ENCODE measurements around the gene MRPL44. TPM values are rescaled to one million over a fixed set of nuclear protein-coding genes. Genes with fewer than 3 reads are reported as not detected.

Gene MRPL44
- total RNA-seq, 2 donors from 2014 or later = 11.5 to 21.0 TPM

DNA sequence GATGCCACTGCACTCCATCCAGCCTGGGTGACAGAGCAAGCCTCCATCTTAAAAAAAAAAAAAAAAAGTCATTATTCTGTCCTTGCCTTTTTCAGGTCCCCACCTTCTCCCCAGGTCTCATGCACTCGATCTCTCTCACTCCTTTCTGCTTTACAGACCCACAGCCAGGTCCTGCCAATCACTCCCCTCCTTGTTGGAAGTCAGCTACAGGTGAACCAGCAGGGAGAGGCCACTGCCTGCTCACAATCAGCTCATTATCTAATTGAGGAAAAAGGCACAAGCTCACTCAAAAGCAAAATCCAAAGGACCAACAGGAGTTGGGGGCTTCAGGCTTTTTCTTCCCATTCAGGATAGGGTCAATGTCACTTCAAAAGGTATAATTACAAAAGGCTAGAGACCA lies 14.1 kb upstream of the MRPL44 start:
- TF ChIP-seq, protein P1, sequence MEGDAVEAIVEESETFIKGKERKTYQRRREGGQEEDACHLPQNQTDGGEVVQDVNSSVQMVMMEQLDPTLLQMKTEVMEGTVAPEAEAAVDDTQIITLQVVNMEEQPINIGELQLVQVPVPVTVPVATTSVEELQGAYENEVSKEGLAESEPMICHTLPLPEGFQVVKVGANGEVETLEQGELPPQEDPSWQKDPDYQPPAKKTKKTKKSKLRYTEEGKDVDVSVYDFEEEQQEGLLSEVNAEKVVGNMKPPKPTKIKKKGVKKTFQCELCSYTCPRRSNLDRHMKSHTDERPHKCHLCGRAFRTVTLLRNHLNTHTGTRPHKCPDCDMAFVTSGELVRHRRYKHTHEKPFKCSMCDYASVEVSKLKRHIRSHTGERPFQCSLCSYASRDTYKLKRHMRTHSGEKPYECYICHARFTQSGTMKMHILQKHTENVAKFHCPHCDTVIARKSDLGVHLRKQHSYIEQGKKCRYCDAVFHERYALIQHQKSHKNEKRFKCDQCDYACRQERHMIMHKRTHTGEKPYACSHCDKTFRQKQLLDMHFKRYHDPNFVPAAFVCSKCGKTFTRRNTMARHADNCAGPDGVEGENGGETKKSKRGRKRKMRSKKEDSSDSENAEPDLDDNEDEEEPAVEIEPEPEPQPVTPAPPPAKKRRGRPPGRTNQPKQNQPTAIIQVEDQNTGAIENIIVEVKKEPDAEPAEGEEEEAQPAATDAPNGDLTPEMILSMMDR (IDR thresholded peaks at IDR 0.05) = no peak
- TF ChIP-seq POLR2A (IDR thresholded peaks at IDR 0.05) = no peak
- H3K36me3 ChIP-seq (replicated peaks in 1 of 2; ENCODE audit: insufficient read depth in 1 of 2, low read depth in 2 of 2) = no peaks in the 10 kb centered on the region
- peak overlapping the region in 3 of 4 donors; percentile 73 to 88 (median 87) for H3K27ac ChIP-seq
- no peaks in the 10 kb centered on the region for H3K9me3 ChIP-seq
- DNase-seq = no peak
- no peaks in the 10 kb centered on the region for H3K27me3 ChIP-seq
- peaks cover 44% of the 10 kb centered on the region for H3K4me1 ChIP-seq
- intact Hi-C loops (cut with DNase I) = no loop called here
- no peak for ATAC-seq
- H3K4me3 ChIP-seq = no peak overlapping the region
- WGBS, 2 donors = 40 to 44% methylated on average over 1 of the region's 1 CpG

DNA sequence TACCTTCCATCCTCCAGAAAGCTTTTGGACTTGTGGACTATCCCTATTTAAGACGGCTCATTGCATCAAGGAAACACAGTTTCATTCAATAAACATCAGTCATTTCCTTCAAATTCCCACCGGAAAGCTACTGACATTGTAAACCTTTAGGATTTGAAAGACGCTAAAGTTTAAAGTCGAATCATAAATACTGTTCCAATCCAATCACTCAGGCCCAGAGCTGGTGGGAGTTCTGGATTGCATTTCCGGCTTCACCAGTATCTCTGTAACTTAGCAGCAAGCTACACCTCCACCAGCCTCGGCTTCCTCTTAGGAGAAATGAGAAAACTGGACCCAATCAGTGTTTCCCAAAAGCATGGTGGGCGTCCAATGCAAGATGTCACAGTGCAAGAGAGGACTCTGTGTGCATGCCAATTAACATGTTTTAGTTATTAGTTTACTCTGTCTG lies 13.7 kb upstream of the MRPL44 start:
- intact Hi-C loops (cut with DNase I) = no loop called here
- no peaks in the 10 kb centered on the region for H3K36me3 ChIP-seq (replicated peaks in 1 of 2; ENCODE audit: insufficient read depth in 1 of 2, low read depth in 2 of 2)
- WGBS, 2 donors = 7 to 14% methylated on average over 7 of the region's 7 CpGs
- peaks cover 40% of the 10 kb centered on the region for H3K4me1 ChIP-seq
- peak overlapping the region in 1 of 2 donors; percentile 92 for H3K4me3 ChIP-seq
- H3K27me3 ChIP-seq = no peaks in the 10 kb centered on the region
- no peak for TF ChIP-seq POLR2A (IDR thresholded peaks at IDR 0.05)
- TF ChIP-seq, protein P1 (IDR thresholded peaks at IDR 0.05) = no peak
- H3K9me3 ChIP-seq = no peaks in the 10 kb centered on the region
- H3K27ac ChIP-seq = peak overlapping the region in 3 of 4 donors; percentile 73 to 88 (median 87)
- peak in 3 of 4 donors; percentile 25 to 43 (median 42) for DNase-seq
- peak; percentile 33 for ATAC-seq

DNA sequence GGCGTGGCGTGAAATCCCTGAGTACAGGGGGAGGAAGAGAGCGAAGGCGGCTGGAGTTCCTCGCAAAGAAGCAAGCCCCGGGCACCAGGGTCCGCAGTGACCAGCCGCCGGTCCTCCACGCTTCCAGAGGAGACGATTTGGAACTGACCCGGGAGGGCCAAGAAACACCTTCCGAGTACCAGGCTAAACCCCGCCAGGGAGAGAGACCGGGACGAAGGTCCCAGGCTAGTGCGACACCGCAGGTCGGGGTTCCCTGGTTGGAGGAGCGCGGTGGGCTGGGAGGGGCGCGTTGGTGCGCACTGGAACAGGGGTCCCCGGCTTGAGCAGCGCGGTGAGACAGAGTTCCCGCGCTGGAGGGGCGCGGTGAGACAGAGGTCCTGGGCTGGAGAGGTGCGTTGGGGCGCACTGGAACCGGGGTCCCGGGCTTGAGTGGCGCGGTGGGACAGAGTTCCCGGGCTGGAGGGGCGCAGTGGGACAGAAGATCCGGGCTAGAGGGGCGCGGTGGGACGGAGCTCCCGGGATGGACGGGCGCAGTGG lies 13.0 kb upstream of the MRPL44 start:
- Histone ChIP-seq H3K9me3 (no peaks in the 10 kb centered on the region), H3K27ac (peak overlapping the region; percentile 73 to 88 (median 82)), H3K4me3 (peak overlapping the region; percentile 33 to 92), H3K36me3 (replicated peaks in 1 of 2; ENCODE audit: insufficient read depth in 1 of 2, low read depth in 2 of 2) (no peaks in the 10 kb centered on the region), H3K4me1 (peaks cover 36% of the 10 kb centered on the region), H3K27me3 (no peaks in the 10 kb centered on the region)
- WGBS, 2 donors = 0% methylated on average over 26 to 45 of the region's 46 CpGs
- ATAC-seq (peak; percentile 39), DNase-seq (peak; percentile 28 to 55 (median 39))
- TF ChIP-seq POLR2A (IDR thresholded peaks at IDR 0.05) = peak in 2 of 3 donors; percentile 14 to 22
- TF ChIP-seq, protein P1 (IDR thresholded peaks at IDR 0.05) = no peak
- intact Hi-C loops (cut with DNase I) = no loop called here

DNA sequence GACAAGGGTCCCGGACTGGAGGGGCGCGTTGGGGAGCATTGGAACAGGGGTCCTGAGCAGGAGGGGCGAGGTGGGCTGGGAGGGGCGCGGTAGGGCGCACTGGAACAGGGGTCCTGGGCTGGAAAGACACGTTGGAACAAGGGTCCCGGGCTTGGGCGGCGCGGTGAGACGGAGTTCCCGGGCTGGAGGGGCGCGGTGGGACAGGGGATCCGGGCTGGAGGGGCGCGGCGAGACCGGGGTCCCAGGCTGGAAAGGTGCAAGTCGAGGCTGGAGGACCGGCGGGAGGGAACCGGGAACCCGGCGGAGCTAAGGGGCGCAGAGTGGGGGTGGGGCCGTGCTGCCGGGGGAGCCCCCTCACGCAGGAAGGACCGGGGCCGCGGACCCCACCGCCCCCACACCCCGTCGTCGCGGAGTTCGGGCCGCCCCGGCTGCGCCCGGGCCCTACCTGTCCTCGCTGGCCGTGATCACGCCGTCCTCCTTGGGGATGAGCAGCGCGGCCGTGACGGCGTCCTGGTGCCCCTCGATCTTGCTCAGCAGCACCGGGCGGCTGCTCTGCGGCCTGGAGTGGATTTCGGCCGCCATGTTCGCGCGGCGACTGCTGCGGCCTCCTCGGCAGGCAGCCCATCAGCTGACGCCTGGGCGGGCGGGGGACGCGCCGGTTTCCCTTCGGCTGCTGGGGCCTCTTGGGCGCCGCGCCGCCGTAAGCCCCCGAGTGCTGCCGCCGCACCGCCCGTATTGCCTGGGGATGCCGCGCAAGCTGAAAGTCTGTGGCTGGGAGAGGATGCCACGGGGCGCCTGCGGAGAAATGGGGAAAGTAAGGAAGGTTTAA lies 12.3 kb upstream of the MRPL44 start, which contains the start of gene WDFY1:
WDFY1 (minus strand) TSS at position 633 of the 829 bp plus-strand sequence; CDS start at position 582, 51 bp downstream.
- WGBS, 2 donors = 0 to 1% methylated on average over 16 to 61 of the region's 87 CpGs
- Histone ChIP-seq H3K9me3 (no peaks in the 10 kb centered on the region), H3K27ac (peak within 1 kb of the TSS; percentile 73 to 88 (median 82)), H3K4me1 (peaks cover 29% of the 10 kb centered on the region), H3K4me3 (peak within 1 kb of the TSS; percentile 33 to 92), H3K27me3 (no peaks in the 10 kb centered on the region), H3K36me3 (replicated peaks in 1 of 2; ENCODE audit: insufficient read depth in 1 of 2, low read depth in 2 of 2) (no peaks in the 10 kb centered on the region)
- DNase-seq (peak; percentile 87 to 91 (median 88)), ATAC-seq (peak; percentile 96)
- TF ChIP-seq, protein P1 (IDR thresholded peaks at IDR 0.05) = peak in 2 of 7 experiments; percentile 4 to 5
- TF ChIP-seq POLR2A (IDR thresholded peaks at IDR 0.05) = peak; percentile 62 to 85 (median 84)
- intact Hi-C loops (cut with DNase I) = no loop called here
